GM06990 (cell line): ENCODE data around the gene MAP3K5.
A peak's percentile ranks its signal among the peaks of the same experiment; 100 is the strongest.
"Not testable (repeated sequence)": the region's sequence is repeated elsewhere in the genome, so short reads cannot be mapped to it uniquely, and the experiment has no call there.

Experiments
- DNase-seq: peaks from one replicate; pipeline ENCODE4 v3.0.0-alpha.2; 2011; ENCODE audit not compliant: insufficient read length; ENCODE audit errors: extremely low read depth
- H3K27me3 ChIP-seq: replicated peaks from 2 replicates; pipeline ENCODE4 v1.6.0; 2011; ENCODE audit warnings: low read length; ENCODE audit not compliant: control insufficient read depth, insufficient read depth
- H3K36me3 ChIP-seq: 2 replicates; pipeline ENCODE4 v1.5.1; 2011; ENCODE audit warnings: low read length; ENCODE audit not compliant: control insufficient read depth, insufficient read depth
- H3K4me3 ChIP-seq: replicated peaks from 2 replicates; pipeline ENCODE4 v1.5.1; 2011; ENCODE audit warnings: low read depth, mild to moderate bottlenecking, control low read depth, low read length
- TF ChIP-seq, protein P1 (sequence below): IDR thresholded peaks from 2 replicates; pipeline ENCODE4 v1.5.1; 2011; ENCODE audit warnings: low read length, control low read depth, mild to moderate bottlenecking, inconsistent platforms; ENCODE audit not compliant: insufficient read depth, poor library complexity, severe bottlenecking

Gene MAP3K5

DNA sequence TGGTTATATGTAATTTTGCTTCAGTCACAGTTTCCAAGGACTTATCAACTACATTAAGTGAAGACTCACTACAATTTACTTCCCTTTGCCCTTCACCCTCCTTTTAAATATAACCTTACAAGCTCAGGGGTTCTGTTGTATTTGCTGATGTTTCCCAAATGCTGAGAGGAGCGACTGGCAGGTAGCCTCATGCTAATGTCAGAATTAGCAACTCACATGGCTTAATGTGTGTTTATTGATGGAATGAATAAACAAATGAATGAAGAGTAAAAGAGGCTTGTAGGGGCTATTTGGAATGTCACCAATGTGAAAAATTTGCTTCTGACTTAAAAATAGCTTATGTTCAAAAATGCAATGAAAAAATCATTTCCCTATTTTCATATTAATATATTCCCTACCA lies 200.7 kb downstream of the MAP3K5 start:
- Histone ChIP-seq H3K4me3 (no peak overlapping the region), H3K36me3 (peaks cover 31% of the 10 kb centered on the region), H3K27me3 (no peaks in the 10 kb centered on the region)
- TF ChIP-seq, protein P1, sequence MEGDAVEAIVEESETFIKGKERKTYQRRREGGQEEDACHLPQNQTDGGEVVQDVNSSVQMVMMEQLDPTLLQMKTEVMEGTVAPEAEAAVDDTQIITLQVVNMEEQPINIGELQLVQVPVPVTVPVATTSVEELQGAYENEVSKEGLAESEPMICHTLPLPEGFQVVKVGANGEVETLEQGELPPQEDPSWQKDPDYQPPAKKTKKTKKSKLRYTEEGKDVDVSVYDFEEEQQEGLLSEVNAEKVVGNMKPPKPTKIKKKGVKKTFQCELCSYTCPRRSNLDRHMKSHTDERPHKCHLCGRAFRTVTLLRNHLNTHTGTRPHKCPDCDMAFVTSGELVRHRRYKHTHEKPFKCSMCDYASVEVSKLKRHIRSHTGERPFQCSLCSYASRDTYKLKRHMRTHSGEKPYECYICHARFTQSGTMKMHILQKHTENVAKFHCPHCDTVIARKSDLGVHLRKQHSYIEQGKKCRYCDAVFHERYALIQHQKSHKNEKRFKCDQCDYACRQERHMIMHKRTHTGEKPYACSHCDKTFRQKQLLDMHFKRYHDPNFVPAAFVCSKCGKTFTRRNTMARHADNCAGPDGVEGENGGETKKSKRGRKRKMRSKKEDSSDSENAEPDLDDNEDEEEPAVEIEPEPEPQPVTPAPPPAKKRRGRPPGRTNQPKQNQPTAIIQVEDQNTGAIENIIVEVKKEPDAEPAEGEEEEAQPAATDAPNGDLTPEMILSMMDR = no peak
- no peak for DNase-seq

DNA sequence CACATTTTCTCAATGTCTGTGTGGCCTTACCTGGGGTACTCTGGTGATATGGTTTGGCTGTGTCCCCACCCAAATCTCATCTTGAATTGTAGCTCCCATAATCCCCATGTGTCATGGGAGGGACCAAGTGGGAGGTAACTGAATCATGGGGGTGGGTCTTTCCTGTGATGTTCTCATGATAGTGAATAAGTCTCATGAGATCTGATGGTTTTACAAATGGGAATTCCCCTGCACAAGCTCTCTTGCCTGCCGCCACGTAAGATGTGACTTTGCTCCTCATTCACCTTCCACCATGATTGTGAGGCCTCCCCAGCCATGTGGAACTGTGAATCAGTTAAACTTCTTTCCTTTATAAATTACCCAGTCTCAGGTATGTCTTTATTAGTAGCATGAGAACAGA lies 201.4 kb downstream of the MAP3K5 start:
- H3K36me3 ChIP-seq = peaks cover 31% of the 10 kb centered on the region
- not testable (repeated sequence) for H3K27me3 ChIP-seq, DNase-seq, H3K4me3 ChIP-seq

- H3K36me3 ChIP-seq = peaks cover 31% of the 10 kb centered on the region
- H3K4me3 ChIP-seq = no peak overlapping the region
- no peaks in the 10 kb centered on the region for H3K27me3 ChIP-seq
- DNase-seq = no peak
- TF ChIP-seq, protein P1 = no peak
These were observed 204.8 kb downstream of the MAP3K5 start for GRCh38 chr6:136587527-136587926.

DNA sequence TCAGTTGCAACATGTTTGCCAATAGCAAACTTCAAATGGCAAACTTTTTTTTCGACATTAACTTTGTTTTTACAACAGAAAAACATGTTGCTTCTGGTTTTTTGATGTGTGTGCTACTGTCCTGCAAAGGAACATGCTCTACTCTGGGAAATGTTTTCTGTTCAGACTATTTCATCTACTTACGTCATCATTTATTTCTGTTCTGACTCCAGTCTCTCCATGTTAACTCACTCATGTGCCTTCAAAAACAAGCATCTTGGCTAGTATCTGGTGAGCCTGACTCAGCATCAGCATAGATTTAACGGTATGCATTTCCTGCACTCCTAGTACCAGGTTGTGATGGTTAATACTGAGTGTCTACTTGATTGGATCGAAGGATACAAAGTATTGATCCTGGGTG lies 206.0 kb downstream of the MAP3K5 start:
- no peak for DNase-seq
- no peak overlapping the region for H3K4me3 ChIP-seq
- TF ChIP-seq, protein P1 = no peak
- peaks cover 28% of the 10 kb centered on the region for H3K36me3 ChIP-seq
- H3K27me3 ChIP-seq = no peaks in the 10 kb centered on the region

GRCh38 chr6:136585523-136585922 lies 206.8 kb downstream of the MAP3K5 start:
- H3K36me3 ChIP-seq = peaks cover 27% of the 10 kb centered on the region
- not testable (repeated sequence) for H3K27me3 ChIP-seq, DNase-seq, H3K4me3 ChIP-seq

DNA sequence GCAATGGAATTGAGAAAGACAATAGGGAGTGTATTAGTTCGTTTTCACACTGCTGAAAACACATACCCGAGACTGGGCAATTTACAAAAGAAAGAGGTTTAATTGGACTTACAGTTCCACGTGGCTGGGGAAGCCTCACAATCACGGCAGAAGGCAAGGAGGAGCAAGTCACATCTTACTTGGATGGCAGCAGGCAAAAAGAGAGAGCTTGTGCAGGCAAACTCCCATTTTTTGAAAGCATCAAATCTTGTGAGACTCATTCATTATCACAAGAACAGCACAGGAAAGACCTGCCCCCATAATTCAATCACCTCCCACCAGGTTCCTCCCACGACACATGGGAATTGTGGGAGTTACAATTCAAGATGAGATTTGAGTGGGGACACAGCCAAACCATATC lies 208.0 kb downstream of the MAP3K5 start:
- H3K4me3 ChIP-seq, DNase-seq, H3K27me3 ChIP-seq: not testable (repeated sequence)
- H3K36me3 ChIP-seq = peaks cover 23% of the 10 kb centered on the region

- TF ChIP-seq, protein P1 = peak; percentile 58
- no peaks in the 10 kb centered on the region for H3K27me3 ChIP-seq
- DNase-seq = no peak
- no peak overlapping the region for H3K4me3 ChIP-seq
- peaks cover 19% of the 10 kb centered on the region for H3K36me3 ChIP-seq
These were observed 209.4 kb downstream of the MAP3K5 start for GRCh38 chr6:136582711-136583471.
